GM21515 (cell line): Measurements from ENCODE around the gene NUFIP2.
"Not testable (repeated sequence)": the region's sequence is repeated elsewhere in the genome, so short reads cannot be mapped to it uniquely, and the experiment has no call there.

Experiments
- ATAC-seq: cut with Tn5 transposase; IDR thresholded peaks from one replicate; pipeline ENCODE4 v1.9.1; 2021; ENCODE audit not compliant: unreplicated experiment

The NUFIP2 gene

GRCh38 chr17:29240968-29241963 lies 52.7 kb downstream of the NUFIP2 start:
- ATAC-seq: no peak

GRCh38 chr17:29240477-29240876 lies 53.5 kb downstream of the NUFIP2 start:
- no peak for ATAC-seq

GRCh38 chr17:29238133-29238850 lies 55.7 kb downstream of the NUFIP2 start:
- ATAC-seq: no peak

DNA sequence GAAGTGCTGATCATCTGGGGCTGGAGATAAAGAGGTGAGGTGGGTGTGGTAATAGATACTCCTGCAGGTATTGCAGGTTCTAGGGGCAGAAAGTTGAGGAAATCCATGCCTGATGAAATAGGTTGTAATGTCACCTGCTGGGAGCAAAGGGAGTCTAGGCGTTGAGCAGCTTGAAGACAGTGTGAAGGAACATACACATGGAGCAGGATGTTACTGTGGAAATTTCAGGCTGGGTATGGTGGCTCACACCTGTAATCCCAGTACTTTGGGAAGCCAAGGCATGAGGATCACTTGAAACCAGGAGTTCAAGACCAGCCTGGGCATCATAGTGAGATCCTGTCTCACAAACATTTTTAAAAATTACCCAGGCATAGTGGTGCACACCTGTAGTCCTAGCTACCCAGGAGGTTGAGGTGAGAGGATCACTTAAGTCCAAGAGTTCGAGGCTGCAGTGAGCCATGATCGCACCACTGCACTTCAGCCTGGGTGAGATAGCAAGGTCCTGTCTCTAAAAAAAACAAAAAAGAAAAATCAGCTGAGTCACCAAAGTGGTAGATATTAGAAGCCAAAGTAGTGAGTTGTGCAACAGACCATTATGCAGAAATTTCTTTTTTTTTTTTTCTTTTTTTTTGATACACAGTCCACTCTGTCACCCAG lies 56.3 kb downstream of the NUFIP2 start:
- ATAC-seq: no peak

DNA sequence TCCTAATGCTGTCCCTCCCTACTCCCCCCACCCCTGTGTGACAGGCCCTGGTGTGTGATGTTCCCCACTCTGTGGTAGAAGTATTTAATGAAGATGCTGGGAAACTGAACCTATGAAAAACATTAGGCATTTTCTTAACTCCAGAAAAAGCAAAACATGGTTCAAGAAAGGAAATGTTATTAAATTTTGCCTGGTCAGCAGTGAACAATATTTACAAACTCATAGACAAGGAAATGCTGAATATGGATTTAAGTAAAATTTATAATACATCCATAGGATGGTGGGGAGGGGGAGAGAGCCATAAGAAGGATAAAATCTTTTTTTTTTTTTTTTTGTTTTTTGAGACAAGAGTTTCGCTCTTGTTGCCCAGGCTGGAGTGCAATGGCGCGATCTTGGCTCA lies 58.0 kb downstream of the NUFIP2 start:
- ATAC-seq: no peak

GRCh38 chr17:29234972-29235371 lies 59.0 kb downstream of the NUFIP2 start:
- ATAC-seq: not testable (repeated sequence)

DNA sequence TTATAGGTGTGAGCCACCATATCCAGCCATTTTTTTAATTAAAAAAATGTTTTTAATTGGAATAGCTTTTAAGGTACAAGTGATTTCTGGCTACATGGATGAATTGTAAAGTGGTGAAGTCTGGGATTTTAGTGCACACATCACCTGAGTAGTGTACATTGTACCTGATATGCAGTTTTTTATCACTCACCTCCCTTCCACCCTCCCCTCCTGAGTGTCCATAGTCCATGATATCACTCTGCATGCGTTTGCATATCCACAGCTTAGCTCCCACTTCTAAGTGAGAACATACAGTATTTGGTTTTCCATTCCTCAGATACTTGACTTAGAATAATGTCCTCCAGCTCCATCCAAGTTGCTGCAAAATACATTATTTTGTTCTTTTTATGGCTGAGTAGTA lies 60.6 kb downstream of the NUFIP2 start:
- no peak for ATAC-seq

GRCh38 chr17:29225396-29225795 lies 68.6 kb downstream of the NUFIP2 start:
- ATAC-seq: no peak

GRCh38 chr17:29221338-29221737 lies 72.6 kb downstream of the NUFIP2 start:
- not testable (repeated sequence) for ATAC-seq

GRCh38 chr17:29219378-29220047 lies 74.4 kb downstream of the NUFIP2 start:
- ATAC-seq: no peak

- no peak for ATAC-seq
These were observed 77.1 kb downstream of the NUFIP2 start for GRCh38 chr17:29216856-29217255.

DNA sequence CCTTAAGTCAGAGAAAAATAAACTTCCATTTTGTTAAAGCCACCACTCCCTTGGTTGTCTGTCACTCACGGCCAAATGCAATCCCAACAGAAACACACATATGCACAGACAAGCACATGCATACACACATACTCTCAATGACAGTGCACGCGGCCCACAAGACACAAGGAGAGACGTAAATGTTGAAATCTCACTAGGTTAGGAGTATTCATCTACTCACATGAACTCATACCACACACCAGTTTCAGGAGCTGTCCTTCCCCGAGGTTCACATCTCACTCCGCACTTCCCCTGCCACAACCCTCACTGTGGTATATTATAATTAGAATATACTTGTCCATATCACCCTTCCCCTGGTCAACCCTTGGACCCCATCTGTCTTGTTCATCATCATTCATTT lies 77.8 kb downstream of the NUFIP2 start:
- no peak for ATAC-seq

GRCh38 chr17:29215717-29216116 lies 78.2 kb downstream of the NUFIP2 start:
- no peak for ATAC-seq

GRCh38 chr17:29215174-29215573 lies 78.8 kb downstream of the NUFIP2 start:
- ATAC-seq: no peak

DNA sequence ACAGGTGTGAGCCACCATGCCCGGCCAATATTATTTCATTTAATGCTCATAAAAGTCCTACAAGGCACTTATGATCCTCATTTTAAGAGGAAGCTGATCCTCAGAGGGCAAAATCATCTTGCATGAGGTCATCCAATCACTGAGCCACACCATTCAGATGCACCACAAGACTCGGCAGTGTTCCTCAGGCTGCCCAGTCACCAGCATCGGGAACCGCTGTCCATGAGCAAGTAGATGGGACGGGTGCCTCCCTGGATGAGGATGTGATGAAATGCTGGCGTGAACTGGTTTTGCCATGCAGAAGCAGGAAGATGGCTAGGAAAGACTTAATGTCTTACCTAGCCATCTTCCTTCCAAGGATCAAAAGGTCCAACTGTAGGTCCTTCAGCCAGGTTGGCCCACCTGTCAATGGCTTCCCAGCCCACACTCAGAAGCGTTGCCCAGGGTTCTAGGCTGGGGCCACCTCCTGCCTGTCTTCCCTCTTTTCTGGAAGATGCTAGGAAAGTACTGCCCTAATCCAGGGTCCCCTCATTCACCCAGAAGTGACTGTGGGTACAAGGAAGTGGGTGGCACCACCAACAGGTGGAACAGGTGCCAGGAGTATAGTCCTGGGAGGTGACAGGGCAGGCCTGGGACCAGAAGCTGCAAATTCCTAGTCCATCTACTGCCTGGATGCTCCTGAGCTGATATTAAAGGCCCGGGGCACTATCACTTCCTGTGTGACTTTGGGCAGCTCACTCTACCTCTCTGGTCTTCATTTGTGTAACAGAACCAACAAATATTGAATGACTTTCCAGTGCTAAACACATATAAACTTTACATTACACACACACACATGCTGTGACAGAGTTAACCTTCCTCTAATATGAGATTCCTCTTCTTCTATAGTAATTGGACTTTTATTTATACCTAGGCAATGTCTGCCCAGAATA lies 79.5 kb downstream of the NUFIP2 start:
- ATAC-seq: no peak

- no peak for ATAC-seq
These were observed 81.2 kb downstream of the NUFIP2 start for GRCh38 chr17:29212681-29213121.

DNA sequence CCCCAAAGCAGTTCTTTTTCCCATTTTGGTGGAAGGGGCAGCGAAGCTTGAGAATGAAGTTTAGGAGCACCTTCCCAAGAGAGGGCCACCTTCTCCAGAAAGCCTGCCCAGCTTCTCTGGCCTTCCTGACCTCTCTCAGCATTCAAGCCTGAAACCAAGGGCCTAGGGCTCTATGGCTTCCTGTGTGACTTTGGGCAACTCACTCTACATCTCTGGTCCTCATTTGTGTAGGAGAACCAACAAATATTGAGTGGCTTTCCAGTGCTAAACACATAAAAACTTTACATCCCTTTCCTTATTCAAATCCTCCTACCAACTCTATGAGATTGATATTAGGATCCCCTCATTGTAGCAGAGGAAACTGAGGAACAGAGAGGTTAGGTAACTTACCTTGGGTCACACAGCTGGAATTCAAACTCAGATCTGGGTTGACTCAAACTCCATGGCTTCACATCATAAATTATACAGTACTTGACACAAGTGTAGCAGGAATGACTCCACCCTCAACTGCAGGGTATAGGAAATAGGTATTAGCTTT lies 81.8 kb downstream of the NUFIP2 start:
- no peak for ATAC-seq

DNA sequence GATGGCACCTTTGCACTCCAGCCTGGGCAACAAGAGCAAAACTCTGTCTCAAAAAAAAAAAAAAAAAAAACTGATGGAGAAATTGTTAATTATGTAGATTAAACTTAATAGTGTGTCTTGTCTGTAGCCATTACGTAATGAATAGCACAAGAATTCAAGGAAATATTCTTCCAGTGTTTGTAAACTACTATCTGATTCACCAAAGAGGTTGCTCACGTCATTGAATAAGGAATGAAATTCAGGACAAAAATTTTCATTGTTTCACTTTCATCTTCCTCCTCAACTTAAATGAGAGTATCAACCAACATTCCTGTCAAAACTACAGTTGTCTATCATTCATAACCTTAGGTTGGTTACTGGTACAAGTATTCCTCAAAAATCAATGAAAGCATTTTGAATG lies 83.1 kb downstream of the NUFIP2 start:
- ATAC-seq: no peak

DNA sequence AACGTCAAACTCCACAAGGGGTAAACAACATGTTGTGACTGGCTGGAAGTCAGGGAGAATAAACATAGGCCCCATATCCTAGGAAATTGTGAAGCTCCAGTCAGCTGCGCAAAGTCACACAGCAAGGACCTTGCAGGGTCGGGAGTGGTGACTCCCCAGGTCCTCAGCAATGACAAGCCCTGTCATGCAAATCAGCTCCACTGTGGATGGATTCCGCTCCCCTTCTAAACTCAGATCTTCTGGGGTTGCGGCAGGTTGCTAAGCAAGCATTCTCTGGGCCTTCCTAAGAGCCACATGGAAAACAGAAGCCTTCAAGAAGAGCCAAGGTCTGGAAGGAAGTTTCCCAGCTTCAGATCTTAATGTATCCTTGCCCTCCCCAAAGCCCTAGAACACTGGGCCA lies 84.9 kb downstream of the NUFIP2 start:
- no peak for ATAC-seq

- ATAC-seq: no peak
These were observed 86.0 kb downstream of the NUFIP2 start for GRCh38 chr17:29207975-29208374.
